OCI-LY3 (cell line): Measurements from ENCODE around the gene CTDP1.

ENCODE experiments used
- H2AFZ ChIP-seq: fragments of 200-600, 300-600 bp; shearing (Covaris generic); 2 replicates; pipeline ENCODE4 v1.6.0; 2014; ENCODE audit warnings: antibody characterized with exemption, low read depth, low read length
- H3K27ac ChIP-seq: fragments of 200-600, 300-600 bp; sonication (generic); 2 replicates; pipeline ENCODE4 v1.5.1; 2014; ENCODE audit warnings: mild to moderate bottlenecking, low read length, moderate library complexity, mixed read lengths
- H3K27me3 ChIP-seq: fragments of 200-600, 300-600 bp; sonication (generic); 2 replicates; pipeline ENCODE4 v1.6.1; 2014; ENCODE audit warnings: low read depth, low read length, mixed read lengths
- H3K36me3 ChIP-seq: fragments of 200-600, 300-600 bp; sonication (generic); replicated peaks from 2 replicates; pipeline ENCODE3; 2014; ENCODE audit warnings: low read depth, low read length, mixed read lengths
- H3K4me1 ChIP-seq: fragments of 300-600, 200-600 bp; sonication (generic); 2 replicates; pipeline ENCODE4 v1.6.1; 2014; ENCODE audit warnings: low read length, mixed read lengths
- H3K4me2 ChIP-seq: fragments of 200-600, 300-600 bp; sonication (generic); 2 replicates; pipeline ENCODE4 v1.6.1; 2014; ENCODE audit warnings: low read length, mixed read lengths
- H3K4me3 ChIP-seq: fragments of 300-600, 200-600 bp; sonication (generic); 2 replicates; pipeline ENCODE4 v1.5.1; 2014; ENCODE audit warnings: antibody characterized with exemption, mild to moderate bottlenecking, low read length, moderate library complexity
- H3K79me2 ChIP-seq: fragments of 300-600, 200-600 bp; shearing (Covaris generic); 2 replicates; pipeline ENCODE4 v1.6.1; 2014; ENCODE audit warnings: mild to moderate bottlenecking, low read length, mixed read lengths
- H3K9ac ChIP-seq: fragments of 300-600, 200-600 bp; shearing (Covaris generic); 2 replicates; pipeline ENCODE4 v1.6.0; 2014; ENCODE audit warnings: mild to moderate bottlenecking, low read length, moderate library complexity
- H3K9me3 ChIP-seq: fragments of 200-600, 300-600 bp; shearing (Covaris generic); 2 replicates; pipeline ENCODE4 v1.6.1; 2014; ENCODE audit warnings: low read length, mixed read lengths; ENCODE audit not compliant: insufficient read depth
- H4K20me1 ChIP-seq: fragments of 200-600, 300-600 bp; sonication (generic); 2 replicates; pipeline ENCODE4 v1.6.1; 2016; ENCODE audit warnings: low read length, mixed read lengths; ENCODE audit not compliant: insufficient read depth
- CTCF ChIP-seq: fragments of 200-600, 300-600 bp; sonication (generic); IDR thresholded peaks from 2 replicates; pipeline ENCODE4 v1.5.1; 2014; ENCODE audit warnings: antibody characterized with exemption, low read length, low read depth
- EZH2phosphoT487 ChIP-seq: fragments of 200-600 bp; shearing (Covaris generic); IDR thresholded peaks from 2 replicates; pipeline ENCODE4 v1.6.1; 2018; ENCODE audit warnings: antibody characterized with exemption, mixed run types, low read depth

CTDP1 gene

GRCh38 chr18:79786786-79787526, 107.4 kb downstream of the CTDP1 start:
- peaks cover 19% of the 10 kb centered on the region for H3K27me3 ChIP-seq

GRCh38 chr18:79787527-79787864, 107.9 kb downstream of the CTDP1 start:
- TF ChIP-seq CTCF, result no peak
- TF ChIP-seq EZH2phosphoT487, result no peak
- Histone ChIP-seq H3K4me1 (peaks cover 3% of the 10 kb centered on the region), H4K20me1 (no peaks in the 10 kb centered on the region), H3K9ac (no peak overlapping the region), H3K27ac (no peak overlapping the region), H2AFZ (no peak overlapping the region), H3K4me2 (no peak overlapping the region), H3K27me3 (peaks cover 19% of the 10 kb centered on the region), H3K79me2 (no peaks in the 10 kb centered on the region), H3K9me3 (no peaks in the 10 kb centered on the region), H3K36me3 (no peaks in the 10 kb centered on the region), H3K4me3 (no peak overlapping the region)

More at GRCh38 chr18:79786786-79787526, 107.4 kb downstream of the CTDP1 start:
- Histone ChIP-seq H3K27ac (no peak overlapping the region), H3K4me2 (no peak overlapping the region), H4K20me1 (no peaks in the 10 kb centered on the region), H3K4me1 (no peaks in the 10 kb centered on the region), H2AFZ (no peak overlapping the region), H3K4me3 (no peak overlapping the region), H3K9ac (no peak overlapping the region), H3K9me3 (no peaks in the 10 kb centered on the region), H3K79me2 (no peaks in the 10 kb centered on the region), H3K36me3 (no peaks in the 10 kb centered on the region)
- no peak for TF ChIP-seq CTCF
- no peak for TF ChIP-seq EZH2phosphoT487

- Histone ChIP-seq H3K36me3 (no peaks in the 10 kb centered on the region), H3K27ac (no peak overlapping the region), H3K27me3 (peaks cover 19% of the 10 kb centered on the region), H2AFZ (no peak overlapping the region), H3K9me3 (no peaks in the 10 kb centered on the region), H3K79me2 (no peaks in the 10 kb centered on the region), H3K4me2 (no peak overlapping the region), H4K20me1 (no peaks in the 10 kb centered on the region), H3K4me1 (peaks cover 9% of the 10 kb centered on the region), H3K9ac (no peak overlapping the region), H3K4me3 (no peak overlapping the region)
- TF ChIP-seq EZH2phosphoT487 (no peak), CTCF (no peak)
These were observed 108.5 kb downstream of the CTDP1 start for GRCh38 chr18:79787865-79788733.

- Histone ChIP-seq H4K20me1 (no peaks in the 10 kb centered on the region), H2AFZ (no peak overlapping the region), H3K27ac (no peak overlapping the region), H3K4me3 (no peak overlapping the region), H3K9ac (no peak overlapping the region), H3K4me2 (no peak overlapping the region), H3K36me3 (no peaks in the 10 kb centered on the region), H3K4me1 (peaks cover 13% of the 10 kb centered on the region), H3K79me2 (no peaks in the 10 kb centered on the region), H3K27me3 (peaks cover 19% of the 10 kb centered on the region), H3K9me3 (no peaks in the 10 kb centered on the region)
- no peak for TF ChIP-seq EZH2phosphoT487
- no peak for TF ChIP-seq CTCF
These were observed 109.1 kb downstream of the CTDP1 start for GRCh38 chr18:79788734-79789085.
